LNCAP (cell line): ENCODE data around the gene CRYBG1.

ENCODE experiments used
- CTCF ChIP-seq: fragments of 450-650 bp; IDR thresholded peaks from 2 replicates; pipeline ENCODE4 v1.5.1; 2017; ENCODE audit warnings: mild to moderate bottlenecking

Gene CRYBG1

GRCh38 chr6:106527979-106528378, 167.5 kb downstream of the CRYBG1 start:
- TF ChIP-seq CTCF, result no peak

GRCh38 chr6:106528521-106528920, 168.0 kb downstream of the CRYBG1 start:
- TF ChIP-seq CTCF, result no peak

- no peak for TF ChIP-seq CTCF
These were observed 168.9 kb downstream of the CRYBG1 start for GRCh38 chr6:106529438-106529837.

DNA sequence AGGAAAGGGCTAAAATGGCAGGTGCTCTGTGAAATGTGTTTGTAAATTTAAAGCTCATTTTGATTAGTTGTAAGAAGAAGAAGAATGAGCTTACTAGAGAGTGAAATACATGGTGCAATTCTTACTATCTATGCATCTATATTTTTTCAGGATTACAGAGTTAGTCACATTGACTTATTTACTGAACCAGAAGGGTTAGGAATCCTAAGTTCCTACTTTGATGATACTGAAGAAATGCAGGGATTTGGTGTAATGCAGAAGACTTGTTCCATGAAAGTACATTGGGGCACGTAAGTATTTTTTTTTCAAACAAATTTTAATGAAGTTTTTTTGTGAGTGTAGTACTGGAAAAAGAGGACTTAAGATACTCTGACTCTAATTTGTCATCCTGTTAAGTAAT, 169.5 kb downstream of the CRYBG1 start:
- no peak for TF ChIP-seq CTCF

- TF ChIP-seq CTCF, result no peak
These were observed 170.0 kb downstream of the CRYBG1 start for GRCh38 chr6:106530502-106530901.

- TF ChIP-seq CTCF, result no peak
These were observed 172.5 kb downstream of the CRYBG1 start for GRCh38 chr6:106533054-106533453.

GRCh38 chr6:106534004-106534403, 173.5 kb downstream of the CRYBG1 start:
- TF ChIP-seq CTCF, result no peak

DNA sequence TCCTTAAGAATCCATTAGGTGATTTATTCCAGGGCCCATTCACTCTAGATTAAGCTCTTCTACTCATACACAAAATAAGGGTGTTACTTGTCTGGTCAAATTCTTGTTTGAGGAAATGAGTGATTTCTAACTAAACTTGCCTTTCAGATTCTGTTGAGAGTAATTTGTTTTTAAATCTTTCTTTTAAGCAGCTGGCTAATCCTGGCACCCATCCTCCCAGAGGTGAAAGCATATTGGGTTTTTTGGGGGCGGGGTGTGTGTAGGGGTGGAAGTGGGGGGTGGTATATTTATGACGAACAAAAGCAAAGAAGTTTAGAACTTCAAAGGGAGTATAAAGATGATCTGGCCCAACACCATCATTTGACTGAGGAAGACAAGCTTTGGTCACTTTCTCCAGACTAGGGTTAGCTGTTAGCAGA, 174.1 kb downstream of the CRYBG1 start:
- TF ChIP-seq CTCF, result no peak
